Measurements from ENCODE around the gene GRIK3. TPM values are rescaled to one million over a fixed set of nuclear protein-coding genes. Genes with fewer than 3 reads are reported as not detected.

GRIK3 gene
- total and polyA plus RNA-seq, 2 experiments from 2014 or later = 0.31 to 2.9 TPM

GRCh38 chr1:36762174-36762573 is 272.1 kb downstream of the GRIK3 start:
- peaks cover 4% of the 10 kb centered on the region for H3K27me3 Mint-ChIP-seq (ENCODE audit: insufficient read depth, low read depth, poor library complexity)
- TF ChIP-seq EZH2 (IDR thresholded peaks at IDR 0.05; ENCODE audit: low read depth, unreplicated experiment) (no peak), NANOG (IDR thresholded peaks at IDR 0.05; ENCODE audit: borderline replicate concordance) (no peak), ETS1 (IDR thresholded peaks at IDR 0.05) (no peak), EZH2phosphoT487 (IDR thresholded peaks at IDR 0.05; ENCODE audit: unreplicated experiment) (no peak), ZNF114 (CRISPR knock-in tag; IDR thresholded peaks at IDR 0.05) (no peak), POLR2AphosphoS5 (IDR thresholded peaks at IDR 0.05; ENCODE audit: low read depth) (no peak), ZNF331 (CRISPR knock-in tag; IDR thresholded peaks at IDR 0.05; ENCODE audit: low read depth) (no peak), CREB1 (CRISPR knock-in tag; IDR thresholded peaks at IDR 0.05; ENCODE audit: low read depth) (no peak), CTCF (conservative IDR thresholded peaks at IDR 0.05; ENCODE audit: low read depth in 2 of 2) (no peak), STAT1 (IDR thresholded peaks at IDR 0.05; ENCODE audit: unreplicated experiment) (no peak), REST (IDR thresholded peaks at IDR 0.05; ENCODE audit: unreplicated experiment) (no peak), ZNF462 (CRISPR knock-in tag; IDR thresholded peaks at IDR 0.05) (no peak), JUNB (IDR thresholded peaks at IDR 0.05; ENCODE audit: unreplicated experiment) (no peak)

More at GRCh38 chr1:36762174-36762573, 272.1 kb downstream of the GRIK3 start:
- Mint-ChIP-seq H3K9me3 (peaks cover 5% of the 10 kb centered on the region; the same call in 1 of the 3 replicates), H3K36me3 (ENCODE audit: low read depth) (no peaks in the 10 kb centered on the region), H3K27ac (no peak overlapping the region), H3K4me1 (peaks cover 12% of the 10 kb centered on the region), H3K4me3 (no peak overlapping the region)
- H3K9me2 ChIP-seq (ENCODE audit: insufficient read depth) = 0 out of 2 replicates have a peak, but pooled peaks cover 3% of the 10 kb centered on the region
- H3K4me3 ChIP-seq = no peak overlapping the region
- no peaks in the 10 kb centered on the region for H3F3A ChIP-seq (replicated peaks; ENCODE audit: low read depth)
- DNase-seq (ENCODE audit: low spot score) = no peak
- no peak overlapping the region for H2AFZ ChIP-seq
- H3K4me2 ChIP-seq = no peak overlapping the region
- H3K79me2 ChIP-seq (replicated peaks; ENCODE audit: insufficient read depth) = no peaks in the 10 kb centered on the region
- no peaks in the 10 kb centered on the region for H3K36me3 ChIP-seq (ENCODE audit: insufficient read depth)
- H3K27me3 ChIP-seq (ENCODE audit: insufficient read depth) = no peaks in the 10 kb centered on the region
- no peaks in the 10 kb centered on the region for H4K20me1 ChIP-seq (replicated peaks; ENCODE audit: insufficient read depth)
- no peak for ATAC-seq
- H3K4me1 ChIP-seq (ENCODE audit: insufficient read depth) = no peaks in the 10 kb centered on the region; the same call in 1 of the 2 replicates
- no peak overlapping the region for H3K27ac ChIP-seq (ENCODE audit: low read depth)
